GM23248 (cell line): Measurements from ENCODE around the gene RAB4B. TPM values are rescaled to one million over a fixed set of nuclear protein-coding genes. Genes with fewer than 3 reads are reported as not detected.

Source experiments
- DNase-seq: peaks from one replicate; pipeline ENCODE4 v3.0.0-alpha.2; 2015
- H2AFZ ChIP-seq: fragments of 200-600 bp; sonication (generic); 2 replicates; pipeline ENCODE4 v1.6.1; 2016; ENCODE audit warnings: antibody characterized with exemption
- H3F3A ChIP-seq: fragments of 200-600 bp; sonication (generic); 2 replicates; pipeline ENCODE4 v1.6.1; 2016; ENCODE audit warnings: mild to moderate bottlenecking, antibody characterized with exemption, mixed run types; ENCODE audit not compliant: insufficient read depth
- H3K27ac ChIP-seq: fragments of 200-600 bp; sonication (generic); 2 replicates; pipeline ENCODE4 v1.5.1; 2016; ENCODE audit warnings: mild to moderate bottlenecking
- H3K27me3 ChIP-seq: fragments of 200-600 bp; sonication (generic); replicated peaks from 2 replicates; pipeline ENCODE4 v1.6.1; 2016; ENCODE audit warnings: mild to moderate bottlenecking; ENCODE audit not compliant: insufficient read depth
- H3K36me3 ChIP-seq: fragments of 200-600 bp; sonication (generic); 2 replicates; pipeline ENCODE4 v1.6.1; 2016; ENCODE audit warnings: low read depth, mild to moderate bottlenecking
- H3K4me1 ChIP-seq: fragments of 200-600 bp; sonication (generic); 2 replicates; pipeline ENCODE4 v1.6.1; 2016; ENCODE audit warnings: mild to moderate bottlenecking; ENCODE audit not compliant: insufficient read depth
- H3K4me2 ChIP-seq: fragments of 200-600 bp; sonication (generic); one replicate; pipeline ENCODE4 v1.6.1; 2016; ENCODE audit warnings: mild to moderate bottlenecking; ENCODE audit not compliant: unreplicated experiment
- H3K4me3 ChIP-seq: fragments of 200-600 bp; sonication (generic); 2 replicates; pipeline ENCODE4 v1.5.1; 2016; ENCODE audit warnings: mild to moderate bottlenecking
- H3K79me2 ChIP-seq: fragments of 200-600 bp; sonication (generic); 2 replicates; pipeline ENCODE4 v1.6.1; 2016; ENCODE audit warnings: mild to moderate bottlenecking; ENCODE audit not compliant: insufficient read depth
- H3K9ac ChIP-seq: fragments of 200-600 bp; sonication (generic); 2 replicates; pipeline ENCODE4 v1.6.1; 2016; ENCODE audit warnings: mild to moderate bottlenecking
- H3K9me2 ChIP-seq: fragments of 200-600 bp; sonication (generic); 2 replicates; pipeline ENCODE4 v1.6.1; 2016; ENCODE audit warnings: mixed run types, mild to moderate bottlenecking, moderate library complexity; ENCODE audit not compliant: insufficient read depth
- H3K9me3 ChIP-seq: fragments of 200-600 bp; sonication (generic); one replicate; pipeline ENCODE4 v1.6.1; 2017; ENCODE audit warnings: low read depth
- H4K20me1 ChIP-seq: fragments of 200-600 bp; sonication (generic); 2 replicates; pipeline ENCODE4 v1.6.0; 2016; ENCODE audit not compliant: insufficient read depth
- EZH2 ChIP-seq: fragments of 200-600 bp; sonication (generic); IDR thresholded peaks from 2 replicates; pipeline ENCODE4 v1.6.1; 2018; ENCODE audit warnings: antibody characterized with exemption, mild to moderate bottlenecking; ENCODE audit not compliant: insufficient read depth, poor library complexity, severe bottlenecking
- EZH2phosphoT487 ChIP-seq: fragments of 200-600 bp; sonication (generic); IDR thresholded peaks from 2 replicates; pipeline ENCODE4 v1.6.1; 2018; ENCODE audit warnings: antibody characterized with exemption, moderate library complexity, mild to moderate bottlenecking, low read depth; ENCODE audit not compliant: insufficient read depth
- WGBS, 2 experiments: methylation state at CpG; one replicate each; pipeline ENCODE4 v1.1.6; 2015 to 2017; ENCODE audit warnings: low lambda C conversion rate in 2 of 2, low coverage in 1 of 2; ENCODE audit errors: missing lambda C conversion rate in 2 of 2; 5-methylcytosine and 5-hydroxymethylcytosine counted together
- in situ Hi-C: fragments of 300-500 bp; cut with MboI; formaldehyde crosslinking; loops from 2 replicates; pipeline ENCODE4 v1.15.0; 2020
- polyA plus RNA-seq: library from polyadenylated mRNA; unstranded; fragments of >200 nt; fragmentation: Nextera tagmentation; extraction: Ambion mirVana; gene quantifications from 2 replicates; pipeline ENCODE4 v1.2.1, GENCODE V29; 2016
- total RNA-seq: library from RNA; depleted of rRNA; stranded (reverse); fragments of >200 nt; shearing (Covaris generic); gene quantifications from 2 replicates; pipeline ENCODE4 v1.2.3, GENCODE V29; 2014

Gene RAB4B
- total and polyA plus RNA-seq, 2 experiments from 2014 or later = 23.2 to 25.6 TPM

DNA sequence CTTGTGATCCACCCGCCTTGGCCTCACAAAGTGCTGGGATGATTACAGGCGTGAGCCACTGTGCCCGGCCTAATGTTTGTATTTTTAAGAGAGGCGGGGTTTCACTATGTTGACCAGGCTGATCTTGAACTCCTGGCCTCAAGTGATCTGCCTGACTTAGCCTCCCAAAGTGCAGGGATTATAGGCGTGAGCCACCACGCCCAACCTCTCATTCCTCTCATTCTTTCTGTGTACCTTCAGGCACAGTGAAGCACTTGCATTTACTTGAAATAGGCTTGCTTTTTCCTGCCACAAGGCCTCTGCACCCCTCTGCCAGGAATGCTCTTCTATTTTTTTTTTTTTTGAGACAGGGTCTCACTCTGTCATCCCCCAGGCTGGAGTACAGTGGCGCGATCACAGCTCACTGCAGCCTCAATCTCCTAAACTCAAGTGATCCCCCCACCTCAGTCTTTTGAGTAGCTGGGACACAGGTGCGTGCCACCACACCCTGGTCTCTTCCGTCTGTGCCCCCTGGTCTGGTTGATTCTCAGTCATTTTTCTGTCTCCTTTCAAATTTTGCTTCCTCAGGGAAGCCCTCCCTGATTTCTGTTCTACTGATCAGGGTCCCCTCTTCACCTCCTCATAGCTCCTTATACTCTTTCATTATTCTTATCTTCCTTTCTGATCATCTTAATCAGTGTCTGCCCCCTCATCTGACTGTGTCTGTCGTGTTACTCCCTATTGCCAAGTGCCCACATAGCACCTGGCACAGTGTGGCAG lies 42.9 kb upstream of the RAB4B start:
- no peaks in the 10 kb centered on the region for H3K27me3 ChIP-seq
- H2AFZ ChIP-seq = no peak overlapping the region
- peaks cover 20% of the 10 kb centered on the region for H3F3A ChIP-seq
- no peak overlapping the region for H3K27ac ChIP-seq
- in situ Hi-C loops = no loop called here
- H3K4me1 ChIP-seq = peaks cover 5% of the 10 kb centered on the region
- H3K79me2 ChIP-seq = no peaks in the 10 kb centered on the region
- H3K9ac ChIP-seq = no peak overlapping the region
- H3K4me2 ChIP-seq = no peak overlapping the region
- H3K9me3 ChIP-seq = no peaks in the 10 kb centered on the region
- DNase-seq = no peak
- peaks cover 25% of the 10 kb centered on the region for H3K36me3 ChIP-seq
- H3K4me3 ChIP-seq = no peak overlapping the region
- no peaks in the 10 kb centered on the region for H4K20me1 ChIP-seq
- TF ChIP-seq EZH2phosphoT487 (no peak), EZH2 (no peak)
- WGBS, 2 experiments = 95% methylated on average over 11 of the region's 11 CpGs
- no peaks in the 10 kb centered on the region for H3K9me2 ChIP-seq

DNA sequence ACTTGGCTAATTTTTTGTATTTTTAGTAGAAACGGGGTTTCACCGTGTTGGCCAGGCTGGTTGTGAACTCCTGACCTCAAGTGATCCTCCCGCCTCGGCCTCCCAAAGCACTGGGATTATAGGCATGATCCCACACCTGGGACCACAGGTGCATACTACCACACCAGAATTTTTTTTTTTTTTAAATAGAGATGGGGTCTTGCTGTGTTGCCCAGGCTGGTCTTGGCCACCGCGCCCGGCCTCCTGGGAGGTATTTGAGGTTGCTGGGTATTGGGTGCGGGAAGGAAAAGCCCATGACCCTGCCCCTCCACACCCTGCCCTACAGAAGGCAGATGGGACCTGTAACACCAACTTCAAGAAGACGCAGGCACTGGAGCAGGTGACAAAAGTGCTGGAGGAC lies 41.4 kb upstream of the RAB4B start:
- no peak for TF ChIP-seq EZH2
- no peak for TF ChIP-seq EZH2phosphoT487
- H3F3A ChIP-seq = peaks cover 31% of the 10 kb centered on the region
- peaks cover 16% of the 10 kb centered on the region for H3K4me1 ChIP-seq
- H3K36me3 ChIP-seq = peaks cover 15% of the 10 kb centered on the region
- H3K9ac ChIP-seq = no peak overlapping the region
- no peak overlapping the region for H3K4me3 ChIP-seq
- in situ Hi-C loops = no loop called here
- H2AFZ ChIP-seq = no peak overlapping the region
- H3K27ac ChIP-seq = no peak overlapping the region
- H3K9me2 ChIP-seq = no peaks in the 10 kb centered on the region
- no peaks in the 10 kb centered on the region for H4K20me1 ChIP-seq
- H3K79me2 ChIP-seq = no peaks in the 10 kb centered on the region
- no peaks in the 10 kb centered on the region for H3K27me3 ChIP-seq
- H3K9me3 ChIP-seq = no peaks in the 10 kb centered on the region
- 91 to 92% methylated on average over 9 of the region's 9 CpGs for WGBS, 2 experiments
- no peak overlapping the region for H3K4me2 ChIP-seq
- no peak for DNase-seq

DNA sequence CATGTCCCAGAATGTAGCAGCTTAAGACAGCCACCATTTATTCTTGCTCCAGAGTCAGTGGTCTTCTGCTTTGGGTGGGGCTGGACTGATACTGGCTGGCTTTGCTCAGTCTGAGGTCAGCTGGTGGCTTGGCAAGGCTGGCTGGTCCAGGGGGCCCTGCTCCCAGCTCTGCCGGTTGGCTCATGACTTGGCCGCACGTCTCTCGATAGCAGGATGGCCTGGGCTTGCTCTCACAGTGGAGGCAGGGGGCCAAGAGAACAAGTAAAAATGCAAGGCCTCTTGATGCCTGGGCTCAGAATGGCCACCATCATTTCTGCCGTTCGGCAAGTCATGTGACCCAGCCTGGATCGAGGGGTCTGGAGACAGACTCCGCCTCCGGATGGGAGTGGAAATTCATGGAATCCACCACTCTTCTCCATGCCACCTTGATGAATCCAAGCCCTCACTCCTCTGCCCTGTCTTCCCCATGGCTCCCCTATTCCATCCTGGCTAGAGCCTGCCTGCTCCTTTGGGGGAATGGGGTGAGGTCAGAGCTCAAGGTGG lies 40.9 kb upstream of the RAB4B start:
- H3K9me2 ChIP-seq = no peaks in the 10 kb centered on the region
- TF ChIP-seq EZH2phosphoT487 (no peak), EZH2 (no peak)
- in situ Hi-C loops = no loop called here
- no peaks in the 10 kb centered on the region for H3K27me3 ChIP-seq
- H3K9me3 ChIP-seq = no peaks in the 10 kb centered on the region
- peaks cover 15% of the 10 kb centered on the region for H3K36me3 ChIP-seq
- no peak overlapping the region for H3K9ac ChIP-seq
- peaks cover 16% of the 10 kb centered on the region for H3K4me1 ChIP-seq
- no peak for DNase-seq
- no peak overlapping the region for H3K27ac ChIP-seq
- H2AFZ ChIP-seq = no peak overlapping the region
- H3F3A ChIP-seq = peaks cover 31% of the 10 kb centered on the region
- WGBS, 2 experiments = 55 to 59% methylated on average over 9 of the region's 9 CpGs
- H4K20me1 ChIP-seq = no peaks in the 10 kb centered on the region
- no peak overlapping the region for H3K4me2 ChIP-seq
- no peak overlapping the region for H3K4me3 ChIP-seq
- H3K79me2 ChIP-seq = no peaks in the 10 kb centered on the region

DNA sequence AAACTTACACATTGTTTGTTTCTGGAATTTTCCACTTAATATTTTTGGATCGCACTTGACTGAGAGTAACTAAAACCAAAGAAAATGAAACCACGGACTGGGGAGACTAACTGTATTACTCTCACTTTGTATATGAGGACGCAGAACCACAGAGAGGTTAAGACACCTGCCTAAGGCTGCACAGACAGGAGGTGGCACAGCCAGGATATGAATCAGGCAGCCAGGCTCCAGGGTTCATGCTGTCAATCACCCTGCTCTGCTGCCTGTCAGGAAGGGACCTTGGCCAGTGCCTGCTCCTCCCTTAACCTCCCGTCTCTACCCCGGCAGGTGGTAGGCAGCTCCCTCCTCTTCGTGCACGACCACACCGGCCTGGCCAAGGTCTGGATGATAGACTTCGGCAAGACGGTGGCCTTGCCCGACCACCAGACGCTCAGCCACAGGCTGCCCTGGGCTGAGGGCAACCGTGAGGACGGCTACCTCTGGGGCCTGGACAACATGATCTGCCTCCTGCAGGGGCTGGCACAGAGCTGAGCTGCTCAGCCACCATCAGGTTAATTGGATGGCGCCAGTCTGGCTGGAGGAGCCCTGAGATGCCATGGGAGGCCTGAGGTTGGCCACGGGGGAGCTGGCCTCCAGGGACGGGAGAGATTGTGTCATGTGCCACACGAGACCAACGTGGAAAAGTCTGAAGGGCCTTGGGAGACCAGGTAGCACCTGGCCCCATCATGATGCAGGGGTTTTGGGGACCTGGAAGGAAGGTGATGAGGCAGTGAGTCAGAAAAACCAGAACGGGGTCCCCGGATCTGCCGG lies 38.8 kb upstream of the RAB4B start:
- H3K79me2 ChIP-seq = no peaks in the 10 kb centered on the region
- no peak for DNase-seq
- peaks cover 16% of the 10 kb centered on the region for H3K4me1 ChIP-seq
- no peak overlapping the region for H3K4me3 ChIP-seq
- no peak overlapping the region for H3K4me2 ChIP-seq
- H3K36me3 ChIP-seq = peaks cover under 1% of the 10 kb centered on the region
- H3K9me3 ChIP-seq = no peaks in the 10 kb centered on the region
- no peaks in the 10 kb centered on the region for H3K27me3 ChIP-seq
- no peak overlapping the region for H2AFZ ChIP-seq
- TF ChIP-seq EZH2 (no peak), EZH2phosphoT487 (no peak)
- in situ Hi-C loops = no loop called here
- no peaks in the 10 kb centered on the region for H3K9me2 ChIP-seq
- H3K27ac ChIP-seq = peak overlapping the region; percentile 96
- peak overlapping the region; percentile 84 for H3K9ac ChIP-seq
- 54 to 58% methylated on average over 22 of the region's 22 CpGs for WGBS, 2 experiments
- H4K20me1 ChIP-seq = no peaks in the 10 kb centered on the region
- H3F3A ChIP-seq = peaks cover 31% of the 10 kb centered on the region
